PC-9 (cell line): Measurements from ENCODE around the gene DNAJC17. TPM values are rescaled to one million over a fixed set of nuclear protein-coding genes. Genes with fewer than 3 reads are reported as not detected.

Experiments used
- BruUV-seq: library from RNA; stranded (reverse); fragments of 400-500 nt; replicated peaks from 2 replicates; lab custom pipeline; 2021; lab: Mats Ljungman, UMichigan
- CTCF ChIA-PET: fragments of 300-600 bp; sonication (Branson Sonifier 250); formaldehyde crosslinking; loops from one replicate; lab custom pipeline; 2022; ENCODE audit warnings: antibody characterized with exemption; lab: Charles Lee
- POLR2A ChIA-PET: fragments of 300-600 bp; sonication (Branson Sonifier 250); formaldehyde crosslinking; loops from one replicate; lab custom pipeline; 2022; ENCODE audit warnings: antibody characterized with exemption; ENCODE audit not compliant: unreplicated experiment; lab: Charles Lee
- DNase-seq, 2 experiments: peaks; one replicate each; pipeline versions ENCODE4 v3.0.0 to v3.0.0-alpha.2; 2015 to 2022; ENCODE audit warnings: mixed read lengths in 1 of 2
- H2AFZ ChIP-seq: fragments of 200-600 bp; sonication (generic); 2 replicates; pipeline ENCODE4 v1.8.1; 2017; ENCODE audit warnings: antibody characterized with exemption
- H3F3A ChIP-seq: fragments of 200-600 bp; sonication (generic); 2 replicates; pipeline ENCODE4 v1.8.1; 2017; ENCODE audit warnings: antibody characterized with exemption, mild to moderate bottlenecking, low read depth; ENCODE audit not compliant: insufficient read depth
- H3K27ac ChIP-seq: fragments of 200-600 bp; sonication (generic); 2 replicates; pipeline ENCODE4 v1.6.1; 2016; ENCODE audit warnings: mixed run types
- H3K27me3 ChIP-seq: fragments of 200-600 bp; sonication (generic); 2 replicates; pipeline ENCODE4 v1.6.1; 2016; ENCODE audit warnings: low read depth, mixed run types; ENCODE audit not compliant: insufficient read depth
- H3K36me3 ChIP-seq: fragments of 200-600 bp; sonication (generic); 2 replicates; pipeline ENCODE4 v1.6.1; 2016; ENCODE audit warnings: low read depth, mixed run types
- H3K4me1 ChIP-seq: fragments of 200-600 bp; sonication (generic); replicated peaks from 2 replicates; pipeline ENCODE4 v1.6.1; 2016; ENCODE audit warnings: mixed run types; ENCODE audit not compliant: insufficient read depth
- H3K4me2 ChIP-seq: fragments of 200-600 bp; sonication (generic); 2 replicates; pipeline ENCODE4 v1.6.1; 2017; ENCODE audit warnings: mixed run types
- H3K4me3 ChIP-seq: fragments of 200-600 bp; sonication (generic); 2 replicates; pipeline ENCODE4 v1.6.1; 2016; ENCODE audit warnings: mixed run types
- H3K79me2 ChIP-seq: fragments of 200-600 bp; sonication (generic); 2 replicates; pipeline ENCODE4 v1.6.1; 2017; ENCODE audit warnings: low read depth, mixed run types
- H3K9me2 ChIP-seq: fragments of 200-600 bp; sonication (generic); 2 replicates; pipeline ENCODE4 v1.8.1; 2017; ENCODE audit warnings: mild to moderate bottlenecking; ENCODE audit not compliant: insufficient read depth
- H3K9me3 ChIP-seq: fragments of 200-600 bp; sonication (generic); 2 replicates; pipeline ENCODE4 v1.8.1; 2016; ENCODE audit warnings: low read depth; ENCODE audit not compliant: insufficient read depth
- H4K20me1 ChIP-seq: fragments of 200-600 bp; sonication (generic); 2 replicates; pipeline ENCODE4 v1.8.1; 2017; ENCODE audit not compliant: insufficient read depth
- EZH2 ChIP-seq: fragments of 200-600 bp; sonication (generic); IDR thresholded peaks from 2 replicates; pipeline ENCODE4 v1.8.0; 2017; ENCODE audit warnings: antibody characterized with exemption, low read depth
- intact Hi-C: fragments of 100-400 bp; cut with micrococcal nuclease; formaldehyde crosslinking; loops from one replicate; pipeline ENCODE4 v1.10.0; 2022; ENCODE audit not compliant: unreplicated experiment
- total RNA-seq: library from RNA; stranded (reverse); gene quantifications from 2 replicates; pipeline ENCODE4 v1.2.3, GENCODE V29; 2021
- TF ChIP-seq, protein P1 (sequence below): fragments of 200-600 bp; sonication (generic); conservative IDR thresholded peaks from 2 replicates; pipeline ENCODE4 v1.6.1; 2017; ENCODE audit warnings: mixed run types, antibody characterized with exemption, mild to moderate bottlenecking, moderate library complexity

DNAJC17 gene
- total RNA-seq, 1 experiment from 2014 or later, result 27.4 TPM

DNA sequence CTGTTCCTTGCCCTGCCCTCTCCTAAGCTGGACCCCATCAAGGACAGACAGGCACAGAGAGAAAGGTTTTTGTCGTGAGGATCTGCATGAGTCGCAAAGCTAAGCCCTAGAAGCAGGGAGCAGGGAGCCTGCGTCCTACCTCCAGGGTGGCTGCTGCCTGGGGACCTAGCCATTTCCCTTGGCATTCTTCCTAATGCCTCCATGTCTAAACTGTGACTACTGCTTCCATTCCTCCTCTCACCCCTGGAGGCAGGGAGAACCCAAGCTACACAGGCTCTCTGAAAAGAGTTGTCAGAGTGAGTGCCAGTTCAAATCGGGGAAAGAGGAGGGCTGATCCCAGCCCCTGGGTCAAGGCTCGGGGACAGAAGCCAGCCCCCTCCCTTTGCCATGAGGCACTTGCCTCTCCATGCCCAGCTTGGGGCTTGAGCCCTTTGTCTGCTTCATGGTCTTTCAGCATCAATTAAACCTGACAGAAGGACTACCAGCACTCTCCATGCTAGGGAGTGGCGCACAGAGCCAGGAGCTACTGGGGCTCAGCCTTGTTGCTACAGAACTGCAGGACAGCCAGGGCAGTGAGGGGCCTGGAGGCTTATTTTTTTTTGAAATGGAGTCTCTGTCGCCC is 41.0 kb downstream of the DNAJC17 start:
- Histone ChIP-seq H4K20me1 (no peaks in the 10 kb centered on the region), H3K4me1 (peaks cover 54% of the 10 kb centered on the region), H3K36me3 (no peaks in the 10 kb centered on the region), H2AFZ (no peak overlapping the region), H3K9me2 (no peaks in the 10 kb centered on the region), H3K79me2 (no peaks in the 10 kb centered on the region), H3F3A (peaks cover 41% of the 10 kb centered on the region), H3K9me3 (no peaks in the 10 kb centered on the region), H3K27me3 (no peaks in the 10 kb centered on the region), H3K4me2 (no peak overlapping the region), H3K4me3 (no peak overlapping the region), H3K27ac (no peak overlapping the region)
- intact Hi-C loops, result no loop called here
- POLR2A ChIA-PET, result interaction anchor here (0.5 to 0.7 kb wide), 5 partner anchors 19 to 112 kb away, joined by 3 to 11 read pairs (median 4); no protein-coding TSS in a partner anchor
- TF ChIP-seq, protein P1, sequence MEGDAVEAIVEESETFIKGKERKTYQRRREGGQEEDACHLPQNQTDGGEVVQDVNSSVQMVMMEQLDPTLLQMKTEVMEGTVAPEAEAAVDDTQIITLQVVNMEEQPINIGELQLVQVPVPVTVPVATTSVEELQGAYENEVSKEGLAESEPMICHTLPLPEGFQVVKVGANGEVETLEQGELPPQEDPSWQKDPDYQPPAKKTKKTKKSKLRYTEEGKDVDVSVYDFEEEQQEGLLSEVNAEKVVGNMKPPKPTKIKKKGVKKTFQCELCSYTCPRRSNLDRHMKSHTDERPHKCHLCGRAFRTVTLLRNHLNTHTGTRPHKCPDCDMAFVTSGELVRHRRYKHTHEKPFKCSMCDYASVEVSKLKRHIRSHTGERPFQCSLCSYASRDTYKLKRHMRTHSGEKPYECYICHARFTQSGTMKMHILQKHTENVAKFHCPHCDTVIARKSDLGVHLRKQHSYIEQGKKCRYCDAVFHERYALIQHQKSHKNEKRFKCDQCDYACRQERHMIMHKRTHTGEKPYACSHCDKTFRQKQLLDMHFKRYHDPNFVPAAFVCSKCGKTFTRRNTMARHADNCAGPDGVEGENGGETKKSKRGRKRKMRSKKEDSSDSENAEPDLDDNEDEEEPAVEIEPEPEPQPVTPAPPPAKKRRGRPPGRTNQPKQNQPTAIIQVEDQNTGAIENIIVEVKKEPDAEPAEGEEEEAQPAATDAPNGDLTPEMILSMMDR, result no peak
- no peak for TF ChIP-seq EZH2
- no peak for DNase-seq
- CTCF ChIA-PET, result interaction anchor here (0.5 to 1.1 kb wide), 5 partner anchors 18 to 139 kb away, joined by 3 to 8 read pairs (median 3); no protein-coding TSS in a partner anchor
- BruUV-seq, result no TSS peak

- Histone ChIP-seq H3K9me2 (no peaks in the 10 kb centered on the region), H3K27me3 (no peaks in the 10 kb centered on the region), H3K79me2 (no peaks in the 10 kb centered on the region), H3K4me1 (peaks cover 39% of the 10 kb centered on the region), H3K27ac (no peak overlapping the region), H4K20me1 (no peaks in the 10 kb centered on the region), H3K4me2 (peak overlapping the region; percentile 57; the same call in 1 of the 2 replicates), H3K9me3 (no peaks in the 10 kb centered on the region), H3F3A (peaks cover 25% of the 10 kb centered on the region), H3K36me3 (no peaks in the 10 kb centered on the region), H2AFZ (no peak overlapping the region), H3K4me3 (no peak overlapping the region)
- TF ChIP-seq, protein P1, result no peak
- TF ChIP-seq EZH2, result no peak
- no TSS peak for BruUV-seq
- ChIA-PET POLR2A (no interaction called here), CTCF (no interaction called here)
- no peak for DNase-seq
- intact Hi-C loops, result no loop called here
Observed at GRCh38 chr15:40764629-40765103, 42.6 kb downstream of the DNAJC17 start.

- no peak for DNase-seq
Observed at GRCh38 chr15:40763801-40764628, 43.3 kb downstream of the DNAJC17 start, which contains the start of gene GCHFR. TSS of gene GCHFR (plus strand) at chr15:40764068. CDS start at chr15:40764181, 113 bp downstream.

More at GRCh38 chr15:40763801-40764628, 43.3 kb downstream of the DNAJC17 start, which contains the start of gene GCHFR:
- BruUV-seq, result no TSS peak
- TF ChIP-seq, protein P1, result no peak
- no peak for TF ChIP-seq EZH2
- H3K79me2 ChIP-seq, result no peaks in the 10 kb centered on the region
- ChIA-PET CTCF (no interaction called here), POLR2A (no interaction called here)
- peaks cover 37% of the 10 kb centered on the region for H3K4me1 ChIP-seq
- no peak within 1 kb of the TSS for H3K4me3 ChIP-seq
- H3K4me2 ChIP-seq, result peak within 1 kb of the TSS; percentile 57; the same call in 1 of the 2 replicates
- intact Hi-C loops, result no loop called here
- no peaks in the 10 kb centered on the region for H3K9me2 ChIP-seq
- H3K27ac ChIP-seq, result no peak within 1 kb of the TSS
- H4K20me1 ChIP-seq, result no peaks in the 10 kb centered on the region
- no peak within 1 kb of the TSS for H2AFZ ChIP-seq
- H3K36me3 ChIP-seq, result no peaks in the 10 kb centered on the region
- no peaks in the 10 kb centered on the region for H3K9me3 ChIP-seq
- no peaks in the 10 kb centered on the region for H3K27me3 ChIP-seq
- H3F3A ChIP-seq, result peaks cover 23% of the 10 kb centered on the region
